DND-41 (cell line): ENCODE measurements around the gene GPI.

Experiments
- EZH2 ChIP-seq: IDR thresholded peaks from 3 replicates; pipeline ENCODE4 v1.6.1; 2012; ENCODE audit warnings: borderline replicate concordance, low read depth, mild to moderate bottlenecking, moderate library complexity, low read length, inconsistent platforms; ENCODE audit not compliant: severe bottlenecking
- TF ChIP-seq, protein P1 (sequence below): IDR thresholded peaks from 2 replicates; pipeline ENCODE4 v1.5.1; 2012; ENCODE audit warnings: borderline replicate concordance, low read length, moderate library complexity, mild to moderate bottlenecking; ENCODE audit not compliant: poor library complexity, severe bottlenecking; ENCODE audit errors: extremely low read depth

DNA sequence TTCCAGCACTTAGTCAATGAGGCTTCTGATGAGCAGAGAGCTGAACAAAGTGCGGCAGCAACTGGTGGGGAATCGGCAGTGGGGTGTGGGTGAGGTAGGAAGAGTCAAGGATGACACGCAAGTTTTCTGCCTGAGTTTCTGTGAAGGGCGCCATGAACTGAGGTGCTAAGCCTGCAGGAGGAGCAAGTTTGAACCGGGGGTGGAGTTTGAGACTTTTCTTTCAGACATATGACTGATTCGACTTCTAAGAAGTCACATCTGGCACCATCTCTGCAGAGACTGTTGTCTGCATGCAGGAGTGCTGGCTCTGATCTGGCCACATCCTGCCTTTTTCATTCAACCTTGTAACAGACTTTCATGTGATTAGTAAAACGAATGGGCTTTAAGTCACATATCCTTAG, 14.8 kb upstream of the GPI start:
- TF ChIP-seq, protein P1, sequence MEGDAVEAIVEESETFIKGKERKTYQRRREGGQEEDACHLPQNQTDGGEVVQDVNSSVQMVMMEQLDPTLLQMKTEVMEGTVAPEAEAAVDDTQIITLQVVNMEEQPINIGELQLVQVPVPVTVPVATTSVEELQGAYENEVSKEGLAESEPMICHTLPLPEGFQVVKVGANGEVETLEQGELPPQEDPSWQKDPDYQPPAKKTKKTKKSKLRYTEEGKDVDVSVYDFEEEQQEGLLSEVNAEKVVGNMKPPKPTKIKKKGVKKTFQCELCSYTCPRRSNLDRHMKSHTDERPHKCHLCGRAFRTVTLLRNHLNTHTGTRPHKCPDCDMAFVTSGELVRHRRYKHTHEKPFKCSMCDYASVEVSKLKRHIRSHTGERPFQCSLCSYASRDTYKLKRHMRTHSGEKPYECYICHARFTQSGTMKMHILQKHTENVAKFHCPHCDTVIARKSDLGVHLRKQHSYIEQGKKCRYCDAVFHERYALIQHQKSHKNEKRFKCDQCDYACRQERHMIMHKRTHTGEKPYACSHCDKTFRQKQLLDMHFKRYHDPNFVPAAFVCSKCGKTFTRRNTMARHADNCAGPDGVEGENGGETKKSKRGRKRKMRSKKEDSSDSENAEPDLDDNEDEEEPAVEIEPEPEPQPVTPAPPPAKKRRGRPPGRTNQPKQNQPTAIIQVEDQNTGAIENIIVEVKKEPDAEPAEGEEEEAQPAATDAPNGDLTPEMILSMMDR, result peak; percentile 22
- no peak for TF ChIP-seq EZH2
